8988T (cell line): ENCODE results near the gene MYRF.

Source experiments
- DNase-seq: peaks from one replicate; pipeline ENCODE4 v3.0.0; 2011

The MYRF gene

GRCh38 chr11:61752117-61752924, at the start of gene MYRF:
Gene MYRF (plus strand): TSS chr11:61752636. CDS start chr11:61752745, 109 bp downstream.
- DNase-seq, result peak; percentile 86

- no peak for DNase-seq
Observed at GRCh38 chr11:61702701-61703312, 49.6 kb upstream of the MYRF start.

GRCh38 chr11:61704838-61705237, 47.6 kb upstream of the MYRF start:
- DNase-seq, result no peak

DNA sequence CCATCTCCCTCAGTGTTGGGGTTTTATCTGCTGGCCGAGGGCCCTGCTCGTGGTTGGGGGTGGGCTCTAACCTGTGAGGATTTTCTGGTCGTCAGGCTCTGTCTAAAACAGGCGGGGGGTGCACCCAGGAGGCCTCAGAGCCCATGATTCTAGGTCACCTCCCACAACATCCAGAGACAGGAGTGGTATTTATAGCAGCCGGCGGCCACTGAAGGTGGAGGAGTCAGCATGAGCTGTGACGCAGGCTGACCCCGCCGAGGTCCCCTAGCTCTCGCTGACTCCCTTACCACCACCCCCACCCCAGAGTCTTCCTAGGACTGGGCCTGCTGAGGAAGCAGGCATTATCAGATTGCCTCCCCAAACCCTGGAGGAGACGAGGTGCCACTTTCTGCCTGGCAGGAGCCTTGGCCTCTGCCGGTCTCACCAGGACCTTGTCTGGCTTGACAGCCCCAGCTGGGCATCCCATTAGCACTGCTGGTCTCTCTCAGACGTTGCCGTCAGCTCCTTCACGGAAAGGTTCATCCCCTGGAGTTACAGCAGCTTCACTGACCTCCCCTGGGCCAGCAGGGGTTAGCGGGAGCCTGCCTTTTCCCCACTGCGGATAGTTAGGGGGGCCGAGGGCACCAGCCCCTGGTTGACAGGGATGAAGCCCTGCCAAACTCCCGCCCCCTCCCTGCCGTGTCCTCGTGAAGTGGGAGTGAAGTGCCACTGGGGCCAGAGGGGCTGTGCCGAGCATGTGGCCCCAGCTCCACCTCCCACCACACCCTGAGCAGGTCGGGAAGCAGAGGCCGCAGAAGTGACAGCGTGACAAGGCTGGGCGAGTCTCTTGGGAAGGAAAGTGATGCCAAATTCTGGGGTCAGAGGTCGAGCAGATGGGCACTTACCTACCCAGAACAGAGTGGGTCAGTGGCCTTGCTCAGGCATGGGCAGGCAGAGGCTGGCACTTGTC, 45.7 kb upstream of the MYRF start:
- no peak for DNase-seq

DNA sequence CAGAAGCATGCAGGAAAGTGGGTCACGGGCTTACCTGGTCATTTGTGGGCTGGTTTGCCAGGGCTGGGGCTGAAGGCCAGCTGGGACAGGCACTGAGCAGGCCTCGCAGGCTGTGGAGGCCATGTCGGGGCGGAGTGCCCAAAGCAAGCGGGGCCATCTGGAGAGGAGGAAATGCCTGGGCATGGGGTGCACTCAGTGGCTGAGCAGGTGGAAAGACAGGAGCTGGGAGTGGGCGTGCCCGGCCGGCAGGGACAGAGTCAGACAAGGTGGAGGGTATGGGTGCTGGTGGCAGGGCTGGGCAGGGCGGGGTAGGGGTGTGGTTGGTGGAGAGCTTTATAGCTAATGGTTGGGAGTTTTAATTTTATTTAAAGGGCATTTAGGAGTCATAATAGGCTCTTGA, 44.9 kb upstream of the MYRF start:
- DNase-seq, result no peak

DNA sequence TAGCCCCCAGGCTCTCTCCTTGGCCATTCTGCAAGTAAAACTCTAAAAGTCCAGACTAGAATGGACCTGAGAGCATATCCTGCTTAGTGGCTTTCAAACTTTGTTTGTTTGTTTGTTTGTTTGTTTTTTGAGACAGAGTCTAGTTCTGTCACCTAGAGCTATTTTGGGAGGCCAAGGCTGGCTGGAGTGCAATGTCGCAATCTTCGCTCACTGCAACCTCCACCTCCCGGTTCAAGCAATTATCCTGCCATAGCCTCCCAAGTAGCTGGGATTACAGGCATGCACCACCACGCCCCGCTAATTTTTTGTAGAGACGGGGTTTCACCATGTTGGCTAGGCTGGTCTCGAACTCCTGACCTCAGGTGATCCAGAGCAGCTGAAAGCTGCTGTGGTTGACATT, 43.3 kb upstream of the MYRF start:
- DNase-seq, result no peak

GRCh38 chr11:61709572-61709971, 42.9 kb upstream of the MYRF start:
- no peak for DNase-seq

GRCh38 chr11:61710019-61710418, 42.4 kb upstream of the MYRF start:
- no peak for DNase-seq

DNA sequence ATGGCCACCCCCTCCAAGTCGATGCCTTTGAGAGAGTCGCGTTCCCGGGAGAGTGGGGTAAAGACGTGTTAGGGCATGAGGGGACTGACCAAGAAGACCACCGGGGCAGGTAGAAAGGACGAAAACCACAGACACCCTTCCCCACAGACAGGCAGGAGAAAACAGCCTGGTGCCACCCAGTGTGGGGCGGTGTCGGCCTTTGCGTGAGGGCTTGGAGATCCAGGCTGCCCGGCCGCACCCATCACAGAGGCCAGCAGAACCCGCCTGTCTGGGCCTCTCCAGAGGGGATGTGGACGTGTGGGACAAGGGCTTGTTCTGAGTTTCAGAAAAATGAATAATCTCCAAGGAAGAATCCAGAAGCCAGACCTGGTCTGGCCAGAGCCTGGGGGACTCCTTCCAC, 41.4 kb upstream of the MYRF start:
- no peak for DNase-seq

DNA sequence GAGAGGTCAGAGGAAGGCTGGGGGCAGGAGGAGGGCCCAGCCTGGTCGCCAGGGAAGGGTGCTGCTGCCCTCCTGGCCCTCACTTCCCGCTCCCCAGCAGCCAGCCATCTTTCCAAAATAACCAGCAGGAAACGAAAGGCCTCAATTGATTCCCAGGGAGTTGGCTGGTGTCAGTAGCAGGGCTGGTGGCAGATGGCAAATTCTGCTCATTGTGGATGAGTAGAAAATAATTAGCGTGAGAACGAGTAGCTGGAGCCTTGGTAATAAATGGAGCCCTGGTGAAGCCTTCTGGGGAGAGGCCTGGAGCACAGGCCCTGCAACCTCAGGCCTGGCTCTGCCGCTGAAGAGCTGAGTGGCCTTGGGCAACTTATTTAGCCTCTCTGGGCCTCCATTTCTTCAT, 40.9 kb upstream of the MYRF start:
- no peak for DNase-seq

- no peak for DNase-seq
Observed at GRCh38 chr11:61712314-61712713, 40.1 kb upstream of the MYRF start.

GRCh38 chr11:61712846-61713245, 39.6 kb upstream of the MYRF start:
- no peak for DNase-seq

GRCh38 chr11:61713464-61713863, 39.0 kb upstream of the MYRF start:
- DNase-seq, result no peak

- no peak for DNase-seq
Observed at GRCh38 chr11:61713906-61714305, 38.5 kb upstream of the MYRF start.

GRCh38 chr11:61714316-61714715, 38.1 kb upstream of the MYRF start:
- DNase-seq, result no peak

- no peak for DNase-seq
Observed at GRCh38 chr11:61714916-61715315, 37.5 kb upstream of the MYRF start.

DNA sequence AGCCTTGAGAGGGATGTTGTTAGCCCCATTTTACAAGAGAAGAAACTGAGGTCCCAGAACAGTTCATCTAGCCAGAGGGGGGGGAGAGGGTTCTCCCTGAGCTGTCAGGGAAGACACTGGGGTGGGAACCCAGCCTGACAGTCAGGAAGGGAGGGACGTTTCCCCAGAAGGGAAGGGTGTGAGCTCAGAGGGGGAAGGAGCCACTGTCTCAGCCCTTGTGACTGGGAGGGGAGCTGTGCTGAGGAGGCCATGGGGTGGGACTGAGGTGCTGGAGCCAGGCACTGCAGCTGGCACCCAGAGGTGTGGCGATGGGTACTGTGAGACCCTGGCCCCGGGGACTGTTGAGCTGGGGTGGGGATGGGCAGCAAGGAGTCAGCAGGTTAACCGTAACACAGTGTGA, 36.6 kb upstream of the MYRF start:
- DNase-seq, result no peak

DNA sequence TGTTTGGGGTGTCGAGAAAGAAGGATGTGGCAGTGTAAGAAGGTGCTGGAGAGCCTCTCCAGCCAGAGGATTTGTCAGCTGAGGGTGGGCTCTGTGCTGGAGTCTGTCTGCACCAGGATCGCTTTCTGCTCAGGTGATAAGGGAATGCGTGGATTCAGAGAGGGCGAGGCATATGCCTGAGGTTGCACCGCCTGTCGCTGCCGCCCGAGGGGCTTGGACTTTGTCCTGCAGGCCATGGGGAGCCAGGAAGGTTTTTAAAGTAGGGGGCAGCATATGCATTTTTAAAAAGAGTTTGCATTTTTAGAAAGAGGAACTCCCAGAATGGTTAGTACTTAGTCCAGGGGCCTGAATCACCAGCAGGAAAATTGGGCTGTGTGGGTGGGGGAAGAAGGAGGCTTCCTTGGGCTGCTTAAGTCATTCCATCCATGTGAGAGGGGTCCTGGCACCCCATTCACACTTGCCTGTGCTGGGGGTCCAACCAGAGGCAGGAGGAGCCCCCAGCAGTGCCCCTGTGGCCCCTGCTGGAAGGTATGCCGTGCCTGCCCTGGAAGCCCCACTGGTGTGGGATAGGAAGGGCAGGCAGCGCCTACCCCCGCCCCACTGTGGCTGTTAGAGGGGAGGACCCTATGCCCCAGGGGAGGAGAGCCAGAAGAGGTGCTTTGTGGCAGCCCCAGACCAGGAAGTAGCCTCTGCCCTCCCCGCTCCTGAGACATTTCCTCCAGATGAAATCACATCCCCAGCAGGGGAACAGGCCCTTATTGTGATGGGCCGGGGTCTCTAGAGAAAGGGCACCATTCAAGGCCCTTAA, 35.8 kb upstream of the MYRF start:
- DNase-seq, result no peak

DNA sequence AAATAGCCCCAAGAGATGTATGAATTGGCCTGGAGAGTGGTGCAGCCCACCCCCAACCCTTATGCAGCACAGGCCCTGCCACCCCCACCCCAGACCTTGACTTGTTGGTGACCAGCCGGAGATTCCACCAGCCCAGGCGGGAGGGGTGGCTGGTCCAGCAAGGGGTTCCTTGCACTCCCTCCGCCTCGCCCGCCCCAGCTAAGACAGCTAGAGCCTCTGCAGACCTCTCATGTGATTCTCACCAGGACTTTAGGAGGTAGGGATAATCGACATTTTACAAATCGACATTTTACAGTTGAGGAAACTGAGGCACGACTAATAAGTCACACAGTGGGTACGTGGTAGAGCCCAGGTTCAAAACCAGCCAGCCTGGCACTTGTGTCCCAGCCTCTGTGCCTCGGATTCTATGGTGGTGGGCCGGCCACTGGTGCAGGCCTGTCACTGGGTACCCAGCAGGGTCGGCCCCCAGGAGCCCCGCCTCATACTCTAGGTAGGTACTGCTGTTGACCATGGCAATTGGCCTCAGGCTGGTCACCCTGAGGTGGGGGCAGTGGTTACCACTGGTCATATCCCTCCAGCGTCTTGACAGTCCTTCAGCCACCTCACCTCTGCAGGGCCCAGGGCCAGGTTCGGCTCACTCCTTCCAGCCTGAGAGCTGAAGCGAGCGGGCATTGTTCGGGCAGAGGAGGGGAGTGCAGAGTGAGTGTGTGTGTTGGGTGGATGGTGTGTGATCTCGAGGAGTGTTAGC, 35.0 kb upstream of the MYRF start:
- no peak for DNase-seq

- DNase-seq, result no peak
Observed at GRCh38 chr11:61718046-61718531, 34.3 kb upstream of the MYRF start.

- DNase-seq, result no peak
Observed at GRCh38 chr11:61718621-61719302, 33.7 kb upstream of the MYRF start.
